GM18502 (cell line): ENCODE results near the gene AGMO.

Source experiments
- ATAC-seq: cut with Tn5 transposase; IDR thresholded peaks from one replicate; pipeline ENCODE4 v1.9.1; 2021; ENCODE audit warnings: mild to moderate bottlenecking; ENCODE audit not compliant: unreplicated experiment, poor library complexity

Gene AGMO

GRCh38 chr7:15279640-15280039, 282.2 kb downstream of the AGMO start:
- ATAC-seq, result no peak

GRCh38 chr7:15257689-15258088, 304.1 kb downstream of the AGMO start:
- ATAC-seq, result no peak

- no peak for ATAC-seq
Observed at GRCh38 chr7:15252181-15252580, 309.6 kb downstream of the AGMO start.

- no peak for ATAC-seq
Observed at GRCh38 chr7:15248514-15248913, 313.3 kb downstream of the AGMO start.

GRCh38 chr7:15245831-15246230, 316.0 kb downstream of the AGMO start:
- ATAC-seq, result no peak

- no peak for ATAC-seq
Observed at GRCh38 chr7:15239801-15240200, 322.0 kb downstream of the AGMO start.

- no peak for ATAC-seq
Observed at GRCh38 chr7:15236952-15237351, 324.9 kb downstream of the AGMO start.

GRCh38 chr7:15234431-15234830, 327.4 kb downstream of the AGMO start:
- ATAC-seq, result no peak

GRCh38 chr7:15228831-15229230, 333.0 kb downstream of the AGMO start:
- no peak for ATAC-seq

- no peak for ATAC-seq
Observed at GRCh38 chr7:15225981-15226380, 335.8 kb downstream of the AGMO start.

GRCh38 chr7:15219758-15220157, 342.1 kb downstream of the AGMO start:
- no peak for ATAC-seq

GRCh38 chr7:15218261-15218660, 343.6 kb downstream of the AGMO start:
- no peak for ATAC-seq

- no peak for ATAC-seq
Observed at GRCh38 chr7:15215616-15216015, 346.2 kb downstream of the AGMO start.

GRCh38 chr7:15214976-15215375, 346.8 kb downstream of the AGMO start:
- no peak for ATAC-seq

- no peak for ATAC-seq
Observed at GRCh38 chr7:15213093-15213492, 348.7 kb downstream of the AGMO start.

GRCh38 chr7:15209429-15209828, 352.4 kb downstream of the AGMO start:
- ATAC-seq, result no peak

- no peak for ATAC-seq
Observed at GRCh38 chr7:15204421-15204820, 357.4 kb downstream of the AGMO start.

GRCh38 chr7:15199482-15199881, 362.3 kb downstream of the AGMO start:
- ATAC-seq, result no peak

GRCh38 chr7:15197042-15197977, 364.5 kb downstream of the AGMO start:
- ATAC-seq, result no peak

GRCh38 chr7:15178065-15178464, 383.8 kb downstream of the AGMO start:
- no peak for ATAC-seq

- ATAC-seq, result no peak
Observed at GRCh38 chr7:15176089-15176488, 385.7 kb downstream of the AGMO start.

GRCh38 chr7:15175152-15175551, 386.7 kb downstream of the AGMO start:
- ATAC-seq, result no peak
